GM10266 (cell line): Measurements from ENCODE around the gene B3GNT5.

ENCODE experiments used
- DNase-seq: peaks from one replicate; pipeline ENCODE4 v3.0.0; 2012; ENCODE audit errors: extremely low spot score
- TF ChIP-seq, protein P1 (sequence below): IDR thresholded peaks from 2 replicates; pipeline ENCODE4 v1.5.1; 2012; ENCODE audit warnings: mild to moderate bottlenecking, low read depth; ENCODE audit not compliant: control insufficient read depth, insufficient read depth; ENCODE audit errors: missing control alignments

The B3GNT5 gene

DNA sequence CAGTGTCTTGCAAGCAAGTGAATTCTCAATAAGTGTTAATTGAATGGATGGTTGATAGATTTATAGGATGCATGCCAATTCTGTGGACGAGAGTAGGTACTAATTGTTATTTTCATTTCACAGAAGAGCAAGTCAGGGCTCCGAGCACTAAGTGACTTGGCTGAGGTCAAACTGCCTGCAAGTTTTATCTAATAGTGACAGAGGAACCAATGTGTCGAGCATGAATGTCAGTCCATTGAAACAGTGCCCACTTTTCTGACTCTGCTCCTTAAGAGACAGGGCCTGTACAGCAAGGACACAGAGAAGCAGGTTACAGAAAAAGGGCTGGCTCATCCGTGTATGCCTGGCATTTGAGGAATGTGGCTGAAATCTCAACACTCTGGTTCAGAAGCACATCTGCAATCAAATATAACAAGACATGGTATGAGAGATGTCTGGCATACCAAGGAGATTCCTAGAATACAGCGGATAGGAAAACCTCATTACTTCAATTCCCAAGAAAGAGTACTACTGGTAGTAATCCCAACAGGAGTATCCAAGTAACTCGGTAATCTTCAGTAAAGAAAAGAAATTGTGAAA, 6.0 kb upstream of the B3GNT5 start:
- DNase-seq, result no peak
- TF ChIP-seq, protein P1, sequence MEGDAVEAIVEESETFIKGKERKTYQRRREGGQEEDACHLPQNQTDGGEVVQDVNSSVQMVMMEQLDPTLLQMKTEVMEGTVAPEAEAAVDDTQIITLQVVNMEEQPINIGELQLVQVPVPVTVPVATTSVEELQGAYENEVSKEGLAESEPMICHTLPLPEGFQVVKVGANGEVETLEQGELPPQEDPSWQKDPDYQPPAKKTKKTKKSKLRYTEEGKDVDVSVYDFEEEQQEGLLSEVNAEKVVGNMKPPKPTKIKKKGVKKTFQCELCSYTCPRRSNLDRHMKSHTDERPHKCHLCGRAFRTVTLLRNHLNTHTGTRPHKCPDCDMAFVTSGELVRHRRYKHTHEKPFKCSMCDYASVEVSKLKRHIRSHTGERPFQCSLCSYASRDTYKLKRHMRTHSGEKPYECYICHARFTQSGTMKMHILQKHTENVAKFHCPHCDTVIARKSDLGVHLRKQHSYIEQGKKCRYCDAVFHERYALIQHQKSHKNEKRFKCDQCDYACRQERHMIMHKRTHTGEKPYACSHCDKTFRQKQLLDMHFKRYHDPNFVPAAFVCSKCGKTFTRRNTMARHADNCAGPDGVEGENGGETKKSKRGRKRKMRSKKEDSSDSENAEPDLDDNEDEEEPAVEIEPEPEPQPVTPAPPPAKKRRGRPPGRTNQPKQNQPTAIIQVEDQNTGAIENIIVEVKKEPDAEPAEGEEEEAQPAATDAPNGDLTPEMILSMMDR, result no peak

DNA sequence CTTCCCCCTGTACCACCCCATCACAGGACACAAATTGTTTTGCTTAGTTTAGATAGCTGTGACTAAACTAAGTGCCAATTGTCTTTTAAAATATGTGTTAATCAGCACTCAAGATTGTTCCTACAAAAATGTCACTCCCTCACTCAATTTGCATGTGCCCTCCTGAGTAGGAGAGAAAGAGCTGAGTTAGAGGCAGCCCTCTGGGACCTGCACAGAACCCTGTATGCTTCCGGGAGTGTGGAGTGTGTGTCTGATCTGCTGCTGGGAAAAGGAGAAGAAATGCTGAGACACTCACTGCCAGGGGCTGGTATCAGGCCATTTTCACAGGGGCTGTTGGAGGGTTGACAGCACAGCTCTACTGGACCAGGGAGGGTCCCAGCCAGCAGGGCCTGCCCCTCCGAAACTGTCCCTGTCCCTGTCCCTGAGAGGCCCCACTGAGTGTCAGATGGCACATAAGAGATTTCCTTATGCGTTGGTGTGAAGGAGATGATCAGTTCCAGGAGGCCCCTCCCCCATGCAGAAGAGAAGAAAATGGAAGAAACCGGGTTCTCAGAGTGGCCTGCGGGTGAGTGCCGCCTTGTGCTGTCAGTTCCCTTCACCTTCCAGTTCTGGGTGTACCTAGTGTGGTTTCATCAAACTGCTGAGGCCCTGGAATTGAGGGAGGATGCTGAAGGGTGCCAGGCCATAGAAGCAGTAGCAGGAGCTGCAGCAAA, 3.9 kb upstream of the B3GNT5 start:
- TF ChIP-seq, protein P1, result no peak

DNA sequence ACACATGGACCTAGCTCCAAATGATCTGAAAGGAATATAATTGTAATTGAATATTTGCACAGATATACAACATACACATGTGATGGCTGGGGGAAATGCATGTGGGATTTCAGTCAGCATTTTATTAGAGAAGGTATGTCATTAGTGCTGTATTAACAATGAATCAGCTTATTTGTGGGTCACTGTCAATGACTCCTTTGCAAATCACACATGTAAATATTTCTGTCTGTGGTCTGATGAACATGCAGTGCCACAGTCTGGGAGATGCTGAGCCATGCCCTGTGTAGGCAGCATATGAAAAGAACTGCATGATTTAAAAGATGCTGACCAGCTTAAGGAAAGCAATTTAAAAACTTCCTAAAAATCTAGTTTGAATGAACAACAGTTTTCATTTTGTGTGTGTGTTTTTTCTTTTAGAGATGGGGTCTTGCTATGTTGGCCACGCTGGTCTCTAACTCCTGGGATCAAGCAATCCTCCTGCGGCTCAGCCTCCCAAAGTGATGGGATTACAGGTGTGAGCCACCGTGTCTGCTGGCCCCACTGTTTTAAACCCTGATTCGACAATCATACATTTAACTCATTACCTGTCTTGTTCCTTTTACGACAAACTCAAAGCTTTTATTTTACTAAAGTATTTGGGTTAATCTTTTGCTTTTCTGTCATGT, 803 bp upstream of the B3GNT5 start:
- DNase-seq, result no peak
- TF ChIP-seq, protein P1, result no peak

More for the DNA sequence above, 3.9 kb upstream of the B3GNT5 start:
- no peak for DNase-seq

DNA sequence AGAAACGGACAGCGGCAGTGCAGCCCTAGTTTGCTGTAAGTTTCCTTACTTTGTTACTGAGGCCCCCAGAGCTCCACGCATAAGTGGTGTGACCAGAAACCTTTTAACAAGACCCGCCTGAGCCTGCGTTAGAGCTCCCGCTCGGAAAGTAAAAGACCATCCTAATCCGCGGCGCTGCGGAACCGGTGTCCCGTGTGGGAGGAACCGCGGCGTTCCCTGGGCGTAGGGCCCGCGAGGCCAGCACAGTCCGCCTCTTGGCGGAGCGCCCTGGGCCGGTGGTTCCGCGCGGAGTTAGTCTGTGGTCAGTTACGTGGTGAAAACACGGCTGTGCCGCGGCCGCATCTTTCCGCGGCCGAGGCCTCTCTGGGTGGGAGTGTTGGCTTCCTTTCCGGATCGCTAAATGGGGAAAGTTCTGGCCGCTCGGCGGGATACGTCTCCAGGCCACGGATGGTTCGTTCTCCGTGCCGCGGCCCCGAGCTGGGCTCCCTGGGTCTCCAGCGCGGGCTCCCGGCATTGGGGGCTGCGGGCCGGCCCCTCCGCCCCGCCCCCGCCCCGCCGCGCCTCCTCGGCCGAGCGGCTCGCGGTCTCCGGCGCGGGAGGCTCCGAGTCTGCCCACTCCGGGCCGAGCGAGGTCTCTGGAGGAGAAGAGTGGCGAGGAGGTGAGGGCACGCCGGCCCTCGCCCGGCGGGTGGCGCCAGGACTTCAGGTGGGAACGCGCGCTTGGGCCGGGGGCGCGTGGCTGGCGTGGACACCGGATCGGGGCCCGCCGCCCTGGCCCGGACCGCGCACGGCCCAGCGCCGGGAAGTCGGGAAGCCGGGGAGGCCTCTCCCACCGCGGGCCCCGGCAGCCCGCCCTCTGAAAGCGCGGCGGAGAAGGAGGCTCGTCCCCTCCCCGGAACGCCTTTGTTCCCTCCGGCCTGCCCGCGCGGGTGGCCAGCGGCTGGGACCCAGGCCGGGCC, 754 bp downstream of the B3GNT5 start:
- DNase-seq, result peak; percentile 65
- TF ChIP-seq, protein P1, result peak; percentile 40

DNA sequence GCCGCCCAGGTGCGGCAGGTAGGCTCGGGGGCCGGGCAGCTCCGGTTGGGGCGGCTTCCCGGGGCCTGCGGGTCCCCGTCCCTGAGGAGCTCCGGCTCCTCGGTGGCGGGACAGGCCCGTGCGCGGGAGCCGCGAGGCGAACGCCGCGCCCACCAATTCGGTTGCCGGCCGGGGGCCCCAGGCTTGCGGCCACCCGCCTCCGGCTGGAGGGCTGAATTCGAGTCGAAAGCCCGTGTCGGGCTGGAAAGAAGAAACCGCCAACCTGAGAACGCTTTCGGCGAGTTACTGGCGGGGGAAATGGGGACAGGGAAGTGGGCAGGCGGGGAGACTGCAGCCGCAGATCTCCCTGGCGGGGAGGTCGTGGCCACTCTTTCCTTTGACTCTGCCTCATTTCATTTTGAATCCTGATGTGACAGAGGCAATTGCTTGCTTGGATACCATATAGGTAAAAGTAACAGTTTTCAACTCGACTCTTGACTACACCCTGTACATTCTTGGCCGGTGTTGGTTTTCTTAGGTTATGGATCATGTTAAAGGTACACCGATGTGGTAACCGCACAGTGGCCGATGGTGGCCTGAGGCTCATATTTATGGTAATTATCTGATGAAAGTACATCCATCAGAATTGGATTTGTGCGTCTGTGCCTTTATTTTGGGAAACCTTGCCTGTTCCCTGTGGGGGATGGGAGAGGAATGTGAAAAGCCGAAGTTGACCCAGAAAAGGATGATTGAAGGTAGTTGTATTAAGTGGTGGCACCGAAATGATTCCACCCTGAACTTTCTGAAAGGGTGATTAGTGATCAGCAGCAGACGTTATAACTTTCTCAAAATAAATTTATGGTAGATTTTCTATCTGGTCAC, 1.7 kb downstream of the B3GNT5 start:
- TF ChIP-seq, protein P1, result no peak
- no peak for DNase-seq

DNA sequence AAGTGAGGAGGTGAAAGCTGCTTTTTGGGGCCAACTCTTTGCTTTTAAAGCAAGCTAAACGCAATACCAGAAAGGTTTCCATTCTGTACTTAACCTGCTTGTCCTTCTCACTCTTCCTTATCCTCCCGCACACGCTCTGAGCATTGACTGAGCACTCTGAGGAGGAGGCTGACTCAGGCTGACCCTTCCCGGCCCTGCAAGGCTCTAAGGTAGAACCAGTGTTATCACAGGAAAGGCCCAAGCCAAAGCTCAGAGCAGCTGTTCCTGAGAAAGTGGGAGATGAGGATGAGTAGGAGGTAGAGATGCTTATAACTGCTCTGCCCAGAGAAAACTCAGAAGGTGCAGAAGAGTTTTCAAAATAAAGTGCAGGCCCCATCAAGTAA, 2.3 kb downstream of the B3GNT5 start:
- no peak for DNase-seq
- TF ChIP-seq, protein P1, result no peak
